ENCODE measurements around the gene SIM1. TPM values are rescaled to one million over a fixed set of nuclear protein-coding genes. Genes with fewer than 3 reads are reported as not detected.

SIM1 gene, protein sequence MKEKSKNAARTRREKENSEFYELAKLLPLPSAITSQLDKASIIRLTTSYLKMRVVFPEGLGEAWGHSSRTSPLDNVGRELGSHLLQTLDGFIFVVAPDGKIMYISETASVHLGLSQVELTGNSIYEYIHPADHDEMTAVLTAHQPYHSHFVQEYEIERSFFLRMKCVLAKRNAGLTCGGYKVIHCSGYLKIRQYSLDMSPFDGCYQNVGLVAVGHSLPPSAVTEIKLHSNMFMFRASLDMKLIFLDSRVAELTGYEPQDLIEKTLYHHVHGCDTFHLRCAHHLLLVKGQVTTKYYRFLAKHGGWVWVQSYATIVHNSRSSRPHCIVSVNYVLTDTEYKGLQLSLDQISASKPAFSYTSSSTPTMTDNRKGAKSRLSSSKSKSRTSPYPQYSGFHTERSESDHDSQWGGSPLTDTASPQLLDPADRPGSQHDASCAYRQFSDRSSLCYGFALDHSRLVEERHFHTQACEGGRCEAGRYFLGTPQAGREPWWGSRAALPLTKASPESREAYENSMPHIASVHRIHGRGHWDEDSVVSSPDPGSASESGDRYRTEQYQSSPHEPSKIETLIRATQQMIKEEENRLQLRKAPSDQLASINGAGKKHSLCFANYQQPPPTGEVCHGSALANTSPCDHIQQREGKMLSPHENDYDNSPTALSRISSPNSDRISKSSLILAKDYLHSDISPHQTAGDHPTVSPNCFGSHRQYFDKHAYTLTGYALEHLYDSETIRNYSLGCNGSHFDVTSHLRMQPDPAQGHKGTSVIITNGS
- not detected for polyA plus RNA-seq (2013, experiment 1 of 2)
- not detected for polyA plus RNA-seq (2013, experiment 2 of 2)

DNA sequence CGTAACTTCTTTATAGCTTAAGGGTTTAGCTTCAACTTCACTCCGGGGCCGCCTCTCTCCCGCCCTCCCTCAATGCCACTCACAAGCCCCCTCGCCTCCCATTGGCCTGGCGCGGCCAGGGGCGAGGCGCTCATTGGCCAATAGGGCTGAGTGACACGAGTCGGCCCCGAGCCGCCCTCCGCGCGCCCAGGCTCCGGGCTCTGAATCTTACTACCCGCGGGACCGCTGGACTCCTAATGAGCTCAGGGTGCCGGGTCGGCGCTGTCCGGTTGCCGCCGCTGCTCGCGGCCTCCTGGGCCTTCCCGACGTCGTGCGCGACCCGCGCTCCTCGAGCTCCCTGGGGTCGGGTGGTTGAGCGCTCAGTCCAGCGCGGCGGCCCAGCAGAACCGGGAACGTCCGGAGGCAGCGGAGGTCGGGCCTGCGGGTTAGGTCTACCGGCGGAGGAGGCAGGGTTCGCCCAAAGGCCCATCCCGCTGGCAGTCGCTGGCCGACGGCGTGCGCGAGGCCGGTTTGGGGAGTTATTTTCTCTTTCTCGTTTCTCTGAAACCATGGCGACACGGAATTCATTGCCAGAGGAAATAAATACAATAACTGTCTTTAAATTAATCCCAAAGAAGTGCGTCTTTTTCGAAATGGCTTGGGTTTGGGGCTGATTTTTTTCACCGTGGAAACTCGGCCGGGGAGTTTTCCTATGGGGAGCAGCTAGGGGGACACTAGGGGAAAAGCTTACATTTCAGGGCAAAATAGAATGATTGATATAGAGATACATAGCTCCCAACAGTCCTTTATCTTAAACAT, at the start of gene SIM1:
Gene SIM1, minus strand, starts transcription at position 19 of the 798 bp plus-strand sequence. CDS start 1,453 bp downstream, outside the sequence.
- Histone ChIP-seq H3K4me1 (ENCODE audit: control insufficient read depth, insufficient read depth, low read depth, low read length) (peaks cover 25% of the 10 kb centered on the region), H3K4me3 (ENCODE audit: insufficient read depth in 1 of 2, low read depth in 1 of 2, low read length in 2 of 2) (peak within 1 kb of the TSS; percentile 54 to 91), H2BK12ac (ENCODE audit: low read length in 2 of 2) (no peak within 1 kb of the TSS), H4K8ac (ENCODE audit: low read length) (no peak within 1 kb of the TSS), H2BK15ac (ENCODE audit: low read depth, poor library complexity, severe bottlenecking) (no peak within 1 kb of the TSS), H2AFZ (ENCODE audit: low read depth, low read length) (no peak within 1 kb of the TSS), H3K4me2 (ENCODE audit: low read length, poor library complexity, severe bottlenecking) (peak within 1 kb of the TSS; percentile 92), H3K4ac (ENCODE audit: low read depth in 1 of 2, low read length in 2 of 2) (no peak within 1 kb of the TSS), H3K9me3 (ENCODE audit: control insufficient read depth, low read length) (no peaks in the 10 kb centered on the region), H3K27ac (ENCODE audit: low read length, poor library complexity, severe bottlenecking) (no peak within 1 kb of the TSS), H4K91ac (ENCODE audit: low read length) (no peak within 1 kb of the TSS), H3K36me3 (ENCODE audit: control insufficient read depth in 1 of 2, insufficient read depth in 2 of 2, low read depth in 1 of 2, low read length in 2 of 2) (peaks cover 0 to 2% of the 10 kb centered on the region in 2 experiments), H3K79me1 (replicated peaks; ENCODE audit: low read length, poor library complexity, severe bottlenecking) (no peaks in the 10 kb centered on the region), H3K9ac (ENCODE audit: low read length) (peak within 1 kb of the TSS; percentile 91), H3K27me3 (ENCODE audit: control insufficient read depth in 1 of 2, insufficient read depth in 1 of 2, low read length in 2 of 2) (peaks cover 50 to 90% of the 10 kb centered on the region in 2 experiments), H3K18ac (ENCODE audit: low read depth in 1 of 2, low read length in 2 of 2) (no peak within 1 kb of the TSS), H2BK5ac (ENCODE audit: low read depth, low read length, poor library complexity, severe bottlenecking) (no peak within 1 kb of the TSS), H3K14ac (ENCODE audit: low read length in 2 of 2) (no peak within 1 kb of the TSS), H2AK5ac (ENCODE audit: low read length, severe bottlenecking) (no peak within 1 kb of the TSS), H2BK120ac (ENCODE audit: low read depth, low read length) (no peak within 1 kb of the TSS), H3K23ac (ENCODE audit: low read length in 2 of 2) (peak within 1 kb of the TSS in 1 of 2 experiments; percentile 77)
- DNase-seq = peak; percentile 66
- WGBS = under 1% methylated on average over 52 of the region's 66 CpGs

- H3K27me3 ChIP-seq (ENCODE audit: control insufficient read depth in 1 of 2, insufficient read depth in 1 of 2, low read length in 2 of 2) = no peaks in the 10 kb centered on the region
- no peak overlapping the region for H3K18ac ChIP-seq (ENCODE audit: low read depth in 1 of 2, low read length in 2 of 2)
- no peak overlapping the region for H3K4me2 ChIP-seq (ENCODE audit: low read length, poor library complexity, severe bottlenecking)
- no peak overlapping the region for H2BK12ac ChIP-seq (ENCODE audit: low read length in 2 of 2)
- H3K23ac ChIP-seq (ENCODE audit: low read length in 2 of 2) = no peak overlapping the region
- no peak overlapping the region for H3K27ac ChIP-seq (ENCODE audit: low read length, poor library complexity, severe bottlenecking)
- peaks cover 9 to 72% of the 10 kb centered on the region in 2 experiments for H3K36me3 ChIP-seq (ENCODE audit: control insufficient read depth in 1 of 2, insufficient read depth in 2 of 2, low read depth in 1 of 2, low read length in 2 of 2)
- H2AK5ac ChIP-seq (ENCODE audit: low read length, severe bottlenecking) = no peak overlapping the region
- peaks cover 6% of the 10 kb centered on the region for H3K79me1 ChIP-seq (replicated peaks; ENCODE audit: low read length, poor library complexity, severe bottlenecking)
- 90% methylated on average over 6 of the region's 6 CpGs for WGBS
- H2BK120ac ChIP-seq (ENCODE audit: low read depth, low read length) = no peak overlapping the region
- H3K9me3 ChIP-seq (ENCODE audit: control insufficient read depth, low read length) = no peaks in the 10 kb centered on the region
- H3K14ac ChIP-seq (ENCODE audit: low read length in 2 of 2) = no peak overlapping the region
- H2BK5ac ChIP-seq (ENCODE audit: low read depth, low read length, poor library complexity, severe bottlenecking) = no peak overlapping the region
- no peak overlapping the region for H4K8ac ChIP-seq (ENCODE audit: low read length)
- no peak overlapping the region for H2BK15ac ChIP-seq (ENCODE audit: low read depth, poor library complexity, severe bottlenecking)
- H3K4ac ChIP-seq (ENCODE audit: low read depth in 1 of 2, low read length in 2 of 2) = no peak overlapping the region
- no peak overlapping the region for H4K91ac ChIP-seq (ENCODE audit: low read length)
- peak; percentile 12 for DNase-seq
- no peak overlapping the region for H3K9ac ChIP-seq (ENCODE audit: low read length)
- H3K4me1 ChIP-seq (ENCODE audit: control insufficient read depth, insufficient read depth, low read depth, low read length) = no peaks in the 10 kb centered on the region
- no peak overlapping the region for H3K4me3 ChIP-seq (ENCODE audit: insufficient read depth in 1 of 2, low read depth in 1 of 2, low read length in 2 of 2)
- no peak overlapping the region for H2AFZ ChIP-seq (ENCODE audit: low read depth, low read length)
Observed at GRCh38 chr6:100512203-100512862, 47.6 kb upstream of the SIM1 start.

- Histone ChIP-seq H2BK120ac (ENCODE audit: low read depth, low read length) (no peak overlapping the region), H3K27me3 (ENCODE audit: control insufficient read depth in 1 of 2, insufficient read depth in 1 of 2, low read length in 2 of 2) (no peaks in the 10 kb centered on the region), H3K27ac (ENCODE audit: low read length, poor library complexity, severe bottlenecking) (no peak overlapping the region), H2AK5ac (ENCODE audit: low read length, severe bottlenecking) (no peak overlapping the region), H3K36me3 (ENCODE audit: control insufficient read depth in 1 of 2, insufficient read depth in 2 of 2, low read depth in 1 of 2, low read length in 2 of 2) (peaks cover 8 to 45% of the 10 kb centered on the region in 2 experiments), H3K9ac (ENCODE audit: low read length) (no peak overlapping the region), H4K8ac (ENCODE audit: low read length) (no peak overlapping the region), H3K9me3 (ENCODE audit: control insufficient read depth, low read length) (no peaks in the 10 kb centered on the region), H3K18ac (ENCODE audit: low read depth in 1 of 2, low read length in 2 of 2) (no peak overlapping the region), H3K79me1 (replicated peaks; ENCODE audit: low read length, poor library complexity, severe bottlenecking) (peaks cover 2% of the 10 kb centered on the region), H3K23ac (ENCODE audit: low read length in 2 of 2) (no peak overlapping the region), H3K14ac (ENCODE audit: low read length in 2 of 2) (no peak overlapping the region), H2BK15ac (ENCODE audit: low read depth, poor library complexity, severe bottlenecking) (no peak overlapping the region), H3K4me1 (ENCODE audit: control insufficient read depth, insufficient read depth, low read depth, low read length) (peaks cover 5% of the 10 kb centered on the region), H3K4ac (ENCODE audit: low read depth in 1 of 2, low read length in 2 of 2) (no peak overlapping the region), H4K91ac (ENCODE audit: low read length) (no peak overlapping the region), H2AFZ (ENCODE audit: low read depth, low read length) (no peak overlapping the region), H2BK12ac (ENCODE audit: low read length in 2 of 2) (no peak overlapping the region), H3K4me3 (ENCODE audit: insufficient read depth in 1 of 2, low read depth in 1 of 2, low read length in 2 of 2) (no peak overlapping the region), H2BK5ac (ENCODE audit: low read depth, low read length, poor library complexity, severe bottlenecking) (no peak overlapping the region), H3K4me2 (ENCODE audit: low read length, poor library complexity, severe bottlenecking) (no peak overlapping the region)
- WGBS = 94% methylated on average over 1 of the region's 3 CpGs
- no peak for DNase-seq
Observed at GRCh38 chr6:100509101-100509500, 44.4 kb upstream of the SIM1 start.
